NOMO-1 treated with dmso at 0.1 percent for 144 hours (cell line): ENCODE measurements around the gene IL1RL2.

Source experiments
- DNase-seq: peaks from one replicate; lab custom pipeline; 2025; ENCODE audit not compliant: unreplicated experiment; lab: John Stamatoyannopoulos, UW

Gene IL1RL2

DNA sequence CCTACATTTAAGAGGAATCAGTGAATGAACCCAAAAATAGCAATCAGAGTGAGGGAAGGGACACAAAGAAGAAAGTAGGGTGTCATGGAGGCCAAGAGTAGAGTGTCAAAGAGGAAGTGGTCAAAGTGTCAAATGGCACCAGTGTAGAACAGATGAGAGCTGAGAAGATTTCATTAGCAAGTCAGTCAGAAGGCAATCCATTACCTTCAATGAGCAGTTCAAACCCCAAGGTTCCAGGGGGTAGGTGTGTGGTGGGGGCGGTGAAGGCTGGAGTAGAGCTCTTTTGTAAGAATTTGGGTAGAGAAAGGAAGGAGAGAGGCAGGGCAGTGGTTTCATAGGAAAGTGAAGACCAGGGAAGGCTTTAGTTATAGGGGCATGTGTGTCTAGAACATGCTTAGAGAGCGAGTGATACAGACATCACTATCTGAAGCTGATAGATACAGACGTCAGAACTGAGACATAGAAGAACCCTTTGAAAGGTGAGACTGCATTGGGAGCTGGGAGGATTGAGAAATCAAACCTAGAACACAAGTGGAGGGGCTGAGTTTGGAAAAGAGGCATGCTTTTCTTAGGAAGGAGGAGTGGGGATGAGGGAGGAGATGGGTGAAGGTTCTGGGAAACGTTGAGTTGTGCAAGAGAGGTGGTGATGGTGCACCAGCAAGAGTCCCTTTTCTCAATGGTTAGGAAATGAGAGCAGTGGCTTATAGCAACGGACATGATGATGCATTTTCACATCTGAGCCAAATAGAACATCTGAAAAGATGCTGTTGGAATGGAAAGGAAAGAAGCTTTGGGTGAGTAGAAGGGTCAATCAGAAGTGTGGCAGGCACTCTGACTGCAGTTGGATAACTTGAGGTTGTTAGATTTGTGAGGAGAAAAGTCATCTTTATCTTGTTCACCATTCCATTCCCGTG, 75.7 kb downstream of the IL1RL2 start:
- no peak for DNase-seq

DNA sequence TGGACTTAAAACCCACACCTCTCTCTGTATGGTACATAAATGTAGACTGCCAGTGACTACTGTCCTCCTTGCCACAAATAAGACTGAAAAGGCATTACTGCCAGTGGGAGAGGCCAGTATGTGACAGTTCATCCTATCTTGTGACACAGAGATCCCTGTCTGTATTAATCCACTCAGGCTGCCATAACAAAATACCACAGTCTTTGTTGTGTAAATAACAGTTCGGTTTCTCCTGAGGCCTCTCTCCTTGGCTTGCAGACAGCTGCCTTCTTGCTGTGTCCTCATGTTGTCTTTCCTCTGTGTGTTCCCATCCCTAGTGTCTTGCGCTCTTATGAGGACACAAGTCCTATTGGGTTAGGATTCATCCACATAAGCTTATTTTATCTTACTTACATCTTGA, 78.1 kb downstream of the IL1RL2 start:
- no peak for DNase-seq

DNA sequence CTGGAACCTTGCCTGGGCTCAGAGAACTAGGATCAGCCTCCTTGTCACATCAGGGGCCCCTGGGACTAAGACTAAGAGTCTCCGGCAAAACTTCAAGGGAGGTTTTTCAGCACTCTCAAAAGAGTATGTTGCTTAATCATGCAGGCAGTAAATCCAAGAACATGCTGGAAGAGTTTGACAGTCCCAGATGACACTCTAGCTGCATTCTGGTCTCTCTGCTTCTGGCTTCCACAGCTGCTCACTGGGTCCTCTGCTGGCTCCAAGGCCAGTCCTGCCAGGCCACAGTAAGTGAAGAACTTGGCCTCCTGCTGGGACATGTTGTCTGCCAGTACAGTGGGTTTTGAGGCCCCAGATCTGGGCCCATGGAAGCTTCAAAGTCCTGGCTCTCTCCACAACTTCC, 79.4 kb downstream of the IL1RL2 start:
- DNase-seq = no peak

DNA sequence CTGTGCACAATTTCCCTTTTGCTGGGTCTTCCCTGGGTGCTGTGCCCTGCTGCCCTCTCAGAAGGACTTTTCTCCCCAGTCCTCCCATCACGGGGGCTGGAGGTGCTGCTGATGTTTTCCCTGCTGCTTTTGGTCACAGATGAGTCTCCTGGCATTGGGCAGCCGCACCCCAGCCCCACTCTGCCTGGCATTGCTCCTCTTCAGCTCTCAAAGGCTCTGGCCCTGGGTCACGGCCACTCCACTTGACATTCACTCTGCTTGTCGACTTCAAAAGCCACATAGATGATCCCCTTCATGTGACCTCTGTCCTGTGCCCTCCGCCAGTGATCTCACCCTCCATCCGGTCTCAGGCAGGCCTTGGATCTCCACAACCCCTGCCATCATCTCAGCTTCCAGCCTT, 81.0 kb downstream of the IL1RL2 start:
- DNase-seq = no peak

DNA sequence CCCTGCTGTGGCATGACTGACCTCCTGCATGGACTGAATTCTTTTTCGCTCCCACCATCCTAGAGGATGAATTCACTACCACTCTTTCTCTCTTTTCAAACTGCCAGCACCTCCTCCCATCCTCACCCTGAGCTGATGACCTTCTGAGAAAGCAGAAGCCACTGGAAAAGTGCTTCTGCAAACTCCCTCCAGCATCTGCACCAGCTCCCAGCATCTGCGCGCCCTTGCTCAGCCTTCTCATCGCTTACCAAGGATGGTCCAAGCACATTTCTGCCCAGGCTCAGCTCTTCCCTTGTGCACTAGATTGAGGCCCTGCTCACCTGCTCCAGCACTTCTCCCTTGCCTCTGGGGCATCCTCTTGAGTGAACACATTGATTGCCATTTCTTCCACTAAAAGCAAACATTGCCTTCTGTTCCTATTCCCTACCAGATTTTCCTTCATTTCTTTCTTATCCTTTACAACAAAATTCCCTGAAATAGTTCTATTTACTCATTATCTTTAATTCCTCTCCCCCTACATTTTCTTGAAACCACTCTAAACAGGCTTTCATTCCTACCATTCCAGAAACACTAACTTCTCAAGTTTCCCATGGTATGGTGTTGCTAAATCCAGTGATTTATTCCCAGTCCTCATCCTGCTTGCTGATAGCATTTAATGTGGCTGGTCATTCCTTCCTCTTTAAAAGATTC, 81.8 kb downstream of the IL1RL2 start:
- DNase-seq = no peak

DNA sequence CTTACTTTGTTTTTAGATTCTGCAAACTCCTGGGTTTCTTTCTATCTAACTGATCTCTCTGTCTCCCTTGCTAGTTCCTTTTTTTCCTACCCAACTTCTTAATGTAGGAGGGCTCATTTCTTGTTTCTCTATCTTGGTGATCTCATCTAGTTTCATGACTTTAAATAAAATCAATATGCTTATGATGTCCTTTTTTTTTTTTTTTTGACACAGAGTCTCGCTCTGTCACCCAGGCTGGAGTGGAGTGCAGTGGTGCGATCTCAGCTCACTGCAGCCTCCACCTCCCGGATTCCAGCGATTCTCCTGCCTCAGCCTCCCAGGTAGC, 82.3 kb downstream of the IL1RL2 start:
- no peak for DNase-seq

DNA sequence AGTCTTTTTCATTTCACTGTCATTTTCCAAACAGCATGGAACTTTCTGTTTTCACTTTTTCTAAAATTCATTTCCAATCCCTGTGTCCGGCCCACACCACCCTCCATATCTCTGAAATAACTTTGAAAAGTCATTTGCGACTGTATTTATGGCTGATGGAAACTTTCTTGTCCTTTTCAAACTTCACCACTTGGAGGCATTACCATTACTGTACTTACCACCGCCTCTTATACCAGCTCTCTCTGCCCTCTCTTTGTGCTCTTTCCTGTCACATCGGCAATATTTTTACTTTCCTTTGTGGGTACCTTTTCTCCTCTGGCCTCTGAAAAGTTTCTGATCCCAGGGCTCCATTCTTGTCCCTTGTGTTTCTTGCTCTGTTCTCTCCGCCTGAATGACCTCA, 85.0 kb downstream of the IL1RL2 start:
- no peak for DNase-seq

DNA sequence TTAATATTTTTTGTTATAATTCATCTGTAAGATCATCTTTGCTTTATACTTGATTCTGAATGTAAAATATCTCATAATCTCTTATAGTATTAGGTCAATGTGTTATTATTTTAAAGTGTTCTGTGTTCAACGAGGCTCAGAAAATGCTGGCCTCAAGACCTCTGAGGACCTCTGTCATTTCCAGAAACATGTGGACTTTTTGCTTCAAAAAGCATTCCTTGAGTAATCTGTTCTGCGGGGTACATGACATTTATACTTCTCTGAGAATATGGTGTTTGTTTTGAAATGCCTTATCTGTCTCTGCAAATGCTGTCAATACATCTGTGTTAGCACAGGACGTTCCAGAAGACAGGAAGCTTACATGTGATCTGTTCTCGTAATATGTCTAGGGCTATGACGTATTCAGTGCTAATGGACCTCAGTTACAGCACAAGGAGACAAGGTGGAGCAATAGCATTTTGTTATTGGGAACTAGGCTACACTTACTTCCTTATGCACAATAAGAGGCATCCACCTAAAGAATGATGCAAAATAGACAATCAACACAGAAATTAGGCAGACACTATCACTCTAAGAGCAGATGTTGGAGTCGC, 86.9 kb downstream of the IL1RL2 start:
- no peak for DNase-seq

DNA sequence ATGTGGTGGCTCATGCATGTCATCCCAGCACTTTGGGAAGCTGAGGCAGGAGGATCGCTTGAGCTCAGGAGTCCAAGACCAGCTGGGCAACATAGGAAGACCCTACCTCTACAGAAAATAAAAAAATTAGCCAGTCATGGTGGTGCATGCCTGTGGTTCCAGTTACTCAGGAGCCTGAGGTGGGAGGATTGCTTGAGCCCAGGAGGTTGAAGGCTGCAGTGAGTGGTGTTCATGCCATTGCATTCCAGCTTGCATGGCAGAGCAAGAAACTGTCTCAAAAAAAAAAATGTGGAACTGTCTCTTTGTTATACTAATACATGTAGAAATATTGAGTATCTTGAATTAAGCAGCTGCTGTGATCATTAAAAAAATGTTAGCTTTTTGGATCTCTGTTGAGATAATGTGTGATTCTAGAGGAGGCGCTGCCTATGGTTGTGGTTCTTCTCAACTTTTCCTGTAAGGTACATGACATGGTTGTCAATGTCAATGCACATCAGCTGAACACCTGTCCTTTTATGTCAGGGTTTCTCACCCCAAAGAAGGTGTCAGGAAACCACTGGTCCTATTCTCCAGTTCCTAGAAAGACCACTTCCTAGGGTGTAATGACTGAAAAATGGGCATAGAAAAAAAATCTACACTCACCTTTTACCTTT, 89.9 kb downstream of the IL1RL2 start:
- DNase-seq = no peak

DNA sequence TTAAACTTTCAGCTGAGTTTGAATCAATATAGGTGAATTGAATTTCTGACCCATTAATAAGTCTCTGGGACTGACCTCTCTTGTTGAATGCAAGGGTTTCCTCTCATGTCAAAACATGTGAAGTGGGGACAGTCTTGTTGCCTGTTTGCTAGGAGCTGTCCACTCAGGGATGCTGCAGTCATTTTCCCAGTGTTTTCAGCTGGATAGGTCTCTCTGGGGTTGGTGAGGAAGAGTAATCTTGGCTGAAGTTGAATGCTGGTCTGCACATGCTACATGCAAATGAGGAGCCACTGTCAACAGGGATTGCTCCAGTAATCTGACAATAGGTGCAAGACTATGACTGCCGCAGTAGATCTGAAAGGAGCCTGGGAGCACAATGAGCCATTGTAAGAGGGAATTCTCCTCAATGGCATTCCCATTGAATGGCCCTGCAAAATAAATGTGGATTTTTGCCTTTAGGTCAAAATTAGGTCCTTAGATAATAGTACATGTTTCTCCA, 90.4 kb downstream of the IL1RL2 start:
- no peak for DNase-seq

DNA sequence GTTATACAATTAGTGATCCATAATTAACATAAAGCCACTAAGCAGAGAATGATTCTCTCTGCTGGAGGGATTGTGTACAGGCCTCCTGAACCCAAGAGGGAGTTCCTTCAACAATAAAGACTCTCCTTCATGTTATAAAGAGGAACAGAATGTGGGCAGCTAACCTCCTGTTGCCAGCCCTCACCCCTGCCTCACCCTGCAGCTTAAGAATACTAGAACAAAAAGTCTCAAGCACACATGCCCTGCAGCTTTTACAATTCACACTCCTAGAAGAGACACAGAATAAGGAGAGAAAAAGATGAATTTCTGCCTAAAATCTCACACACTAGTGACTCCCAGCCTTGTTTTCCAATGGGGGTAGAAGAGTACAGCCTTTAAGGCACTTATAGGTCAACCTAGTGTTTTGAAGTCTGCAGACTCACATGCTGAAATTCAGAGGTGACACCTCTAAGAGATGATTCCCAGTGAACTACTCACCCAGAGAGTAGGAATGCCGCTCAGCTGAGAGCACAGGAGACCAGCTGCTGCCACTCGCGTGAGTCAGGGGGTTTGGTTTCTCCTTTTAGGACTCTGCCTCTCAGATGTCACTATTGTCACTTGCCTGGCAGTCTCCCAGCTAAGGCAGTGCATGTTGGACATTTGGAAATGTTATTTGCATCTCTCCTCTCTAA, 92.0 kb downstream of the IL1RL2 start:
- DNase-seq = no peak

DNA sequence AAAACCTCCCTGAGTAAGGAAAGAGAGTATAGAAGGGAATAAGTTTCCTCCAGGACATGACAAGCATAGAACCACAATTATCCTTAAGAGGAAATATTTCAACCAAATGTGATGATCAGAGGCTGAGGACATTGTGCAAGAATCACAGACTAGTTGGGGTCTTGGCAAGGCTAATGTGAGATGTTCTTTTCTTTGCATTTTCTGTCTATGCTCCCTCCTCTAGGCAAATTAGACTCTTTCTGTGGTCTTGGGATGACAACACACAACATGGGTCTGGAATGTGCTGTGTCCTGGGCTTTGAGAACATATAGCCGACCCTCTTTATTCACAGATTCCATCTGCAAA, 92.5 kb downstream of the IL1RL2 start:
- DNase-seq = no peak

DNA sequence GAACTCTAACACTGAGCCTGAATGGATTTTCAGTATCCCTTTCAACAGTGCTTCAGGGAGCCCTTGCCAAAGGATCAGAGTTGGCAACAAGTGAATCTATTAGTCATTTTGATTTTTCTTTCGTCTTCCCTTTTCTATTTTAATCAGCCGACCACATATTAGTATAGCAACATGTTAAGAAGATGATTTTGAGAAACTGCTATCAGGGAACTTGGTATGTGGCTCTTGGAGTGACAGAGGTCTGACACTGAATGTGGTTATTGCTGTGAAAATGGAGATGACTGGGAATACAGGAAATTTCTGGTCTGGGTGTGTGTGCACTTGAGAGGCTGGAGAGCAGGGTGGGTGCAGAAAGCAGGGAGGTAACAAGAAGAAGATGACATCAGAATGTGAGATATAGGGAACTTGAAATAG, 95.9 kb downstream of the IL1RL2 start:
- peak; percentile 41 for DNase-seq

DNA sequence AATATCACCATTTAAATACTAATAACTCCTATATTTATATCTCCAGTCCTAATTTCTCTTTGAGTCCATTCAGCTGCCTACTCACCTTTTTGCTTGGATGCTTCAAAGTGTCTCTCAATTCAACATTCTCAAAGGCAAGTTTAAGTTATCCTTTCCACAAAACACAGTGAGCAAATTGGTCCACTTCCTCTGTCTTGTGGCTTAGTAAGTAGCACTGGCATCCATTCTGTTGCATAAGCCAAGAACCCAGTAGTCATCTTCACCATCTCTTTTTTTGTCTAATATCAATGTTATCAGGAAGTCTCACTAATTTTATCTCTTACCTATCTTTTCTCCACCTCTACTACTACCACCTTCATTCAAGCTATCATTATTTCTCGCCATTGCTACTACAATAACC, 97.2 kb downstream of the IL1RL2 start:
- no peak for DNase-seq

DNA sequence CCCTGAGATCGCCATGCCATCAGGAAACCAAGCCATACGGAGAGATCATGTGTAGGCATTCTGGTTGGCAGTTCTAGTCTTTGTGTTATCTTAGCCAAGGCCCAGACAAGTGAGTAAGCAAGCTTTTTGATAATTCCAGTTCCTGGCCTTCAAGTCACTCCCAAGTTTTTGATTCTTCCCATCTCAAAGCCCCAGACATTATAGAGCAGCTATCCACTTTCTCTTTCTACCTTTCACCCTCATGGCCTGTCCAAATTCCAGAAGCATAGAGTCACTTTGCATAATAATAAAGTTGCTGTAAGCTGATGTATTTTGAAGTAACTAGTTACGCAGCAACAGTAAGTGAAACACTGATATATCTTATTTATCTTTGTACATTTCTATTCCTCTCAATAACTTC, 97.8 kb downstream of the IL1RL2 start:
- DNase-seq = no peak

DNA sequence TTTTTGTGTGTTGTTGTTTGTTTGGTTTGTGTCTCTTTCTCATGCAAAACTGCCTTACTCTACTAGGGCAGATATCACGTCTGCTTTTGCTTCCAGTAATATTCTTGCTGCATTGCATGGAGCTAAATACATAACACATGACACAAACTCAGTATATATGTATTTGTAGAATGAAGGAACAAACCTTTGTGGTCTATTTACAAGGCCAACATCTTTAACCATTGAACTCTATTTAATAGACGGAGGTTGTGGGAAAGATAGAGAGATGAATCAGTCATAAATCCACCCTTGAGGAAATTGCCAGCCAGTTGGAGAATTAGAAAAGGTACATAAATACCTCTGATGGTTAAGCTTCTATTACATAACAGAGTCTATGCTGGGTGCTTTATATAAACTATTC, 98.5 kb downstream of the IL1RL2 start:
- DNase-seq = no peak

DNA sequence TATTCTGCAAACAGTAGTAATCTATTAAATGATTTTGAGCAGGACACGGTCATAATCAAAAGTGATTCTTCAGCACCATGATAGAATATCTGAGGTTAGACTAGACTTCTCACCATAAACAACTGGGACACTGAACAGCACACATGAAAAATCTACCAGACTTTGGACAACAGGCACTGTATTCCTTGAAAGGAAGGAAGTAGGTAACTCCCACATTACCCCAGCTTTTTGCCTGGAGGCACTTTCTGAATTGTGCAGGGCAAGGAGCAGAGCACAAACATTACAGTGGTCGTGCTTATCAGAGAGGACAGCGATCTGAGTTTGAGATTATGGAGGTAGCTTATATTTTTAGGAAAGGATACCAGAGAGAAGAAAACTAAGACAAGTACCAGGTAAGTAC, 99.2 kb downstream of the IL1RL2 start:
- DNase-seq = no peak

DNA sequence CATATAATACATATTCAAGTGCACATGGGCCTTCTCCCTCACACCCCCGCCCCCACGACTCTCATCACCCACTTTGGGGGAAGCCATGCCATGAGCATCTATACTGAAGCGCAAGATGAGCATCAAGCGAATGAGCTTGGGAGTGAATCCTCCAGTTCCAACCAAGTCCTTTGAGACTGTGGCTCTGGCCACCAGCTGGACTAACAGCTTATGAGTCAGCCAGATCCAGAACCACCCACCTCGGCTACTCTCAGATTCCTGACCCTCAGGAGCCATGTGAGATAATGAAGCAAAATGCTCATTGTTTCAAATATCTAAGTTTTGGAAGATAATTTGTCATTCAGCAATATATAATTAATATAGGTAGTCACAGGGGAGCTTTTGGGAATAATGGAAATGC, 102.3 kb downstream of the IL1RL2 start:
- DNase-seq = no peak
